Amniotic stem cell (primary cell): Measurements from ENCODE around the gene SS18L1.
A peak's percentile ranks its signal among the peaks of the same experiment; 100 is the strongest.

Experiments
- DNase-seq: peaks from one replicate; lab custom pipeline; 2025; lab: John Stamatoyannopoulos, UW

Gene SS18L1

DNA sequence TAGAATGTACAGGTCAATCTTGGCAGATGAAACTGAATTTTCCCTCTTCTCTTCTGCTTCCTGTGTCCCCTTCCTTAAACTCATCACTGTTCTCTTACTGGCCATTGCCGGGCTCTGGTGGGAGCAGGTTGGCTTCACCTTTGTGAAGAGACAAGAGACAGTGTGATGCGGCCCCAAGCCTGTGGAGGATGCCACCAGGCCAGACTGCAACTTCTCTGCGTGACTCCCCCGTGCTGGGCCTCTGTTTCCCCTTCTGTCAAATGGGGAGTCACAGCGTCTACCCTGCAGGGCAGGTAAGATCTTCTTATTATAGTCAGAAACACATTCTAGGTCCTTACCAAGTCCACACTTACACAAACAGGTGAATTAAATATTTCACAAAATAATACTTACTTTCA is 23.2 kb upstream of the SS18L1 start:
- no peak for DNase-seq

DNA sequence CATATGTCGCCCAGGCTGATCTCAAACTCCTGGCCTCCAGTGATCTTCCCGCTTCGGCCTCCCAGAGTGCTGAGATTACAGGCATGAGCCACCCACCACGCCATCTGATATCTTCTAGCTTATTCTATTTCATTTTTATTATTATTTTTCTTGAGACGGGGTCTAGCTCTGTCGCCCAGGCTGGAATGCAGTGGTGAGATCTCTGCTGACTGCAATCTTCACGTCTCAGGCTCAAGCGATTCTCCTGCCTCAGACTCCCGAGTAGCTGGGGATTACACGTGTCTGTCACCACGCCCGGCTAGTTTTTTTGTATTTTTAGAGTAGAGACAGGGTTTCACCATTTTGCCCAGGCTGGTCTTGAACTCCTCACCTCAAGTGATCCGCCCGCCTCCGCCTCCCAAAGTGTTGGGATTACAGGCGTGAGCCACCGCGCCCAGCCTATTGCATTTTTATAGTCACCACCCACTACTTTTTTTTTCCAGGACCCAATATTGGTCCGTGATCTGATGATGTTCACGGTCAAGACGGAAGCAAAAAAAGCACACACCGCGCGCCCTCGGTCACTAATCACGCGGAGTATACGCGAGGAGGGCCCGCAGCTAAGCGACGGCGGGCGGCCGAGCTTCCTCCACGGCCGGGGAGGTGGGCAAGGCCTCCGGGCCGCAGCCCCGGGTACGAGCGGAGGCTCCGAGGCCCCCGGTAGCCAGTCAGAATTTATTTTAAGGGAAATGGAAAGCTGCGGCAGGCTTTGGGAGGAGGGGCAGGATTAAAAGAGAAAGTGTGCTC is 22.4 kb upstream of the SS18L1 start:
- DNase-seq, result no peak

DNA sequence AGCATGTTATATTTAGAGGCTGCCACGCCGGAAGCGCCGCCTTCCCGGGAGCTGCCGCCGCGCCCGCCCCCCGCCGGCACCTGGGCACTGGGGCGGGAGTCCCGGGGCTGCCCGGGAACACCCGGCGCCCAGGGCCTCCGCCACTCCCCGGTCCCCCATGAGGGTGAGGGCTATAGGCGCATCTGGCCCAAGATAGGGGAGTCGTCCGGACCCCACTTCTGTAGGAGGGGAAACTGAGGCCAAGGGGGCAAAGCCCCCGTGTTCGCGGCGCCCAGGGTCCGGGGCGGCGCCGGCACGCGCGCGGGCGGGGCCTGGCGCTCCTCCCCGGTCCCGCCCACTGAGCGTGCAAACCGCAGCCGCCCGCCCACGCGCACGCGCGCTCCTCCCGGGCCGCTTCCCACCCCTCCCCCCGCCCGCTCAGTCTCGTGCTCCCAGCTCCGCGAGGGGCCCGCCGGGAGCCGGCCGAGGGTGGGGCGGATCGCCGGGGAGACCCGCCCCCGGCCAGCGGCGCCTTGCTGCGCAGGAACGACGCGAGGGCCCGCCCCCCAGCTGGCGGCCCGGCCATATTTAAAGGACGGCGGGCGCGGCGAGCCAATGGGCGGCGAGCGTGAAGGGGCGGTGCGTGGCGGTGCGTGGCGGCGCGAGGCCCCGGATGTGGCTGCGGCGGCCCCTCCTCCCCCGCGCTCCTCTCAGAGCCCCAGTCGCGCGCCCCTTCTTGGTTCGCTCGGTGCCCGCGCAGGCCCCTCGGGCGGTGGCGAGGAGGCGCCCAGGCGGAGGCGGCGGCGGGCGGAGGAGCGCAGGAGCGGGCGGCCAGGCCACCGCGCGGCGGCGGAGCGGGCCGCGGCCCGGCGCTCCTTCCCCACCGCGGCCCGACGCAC is 21.6 kb upstream of the SS18L1 start, which contains the start of gene LSM14B:
LSM14B (plus strand) TSS at position 700 of the 878 bp plus-strand sequence. CDS start 192 bp downstream, outside the sequence.
- peak; percentile 86 for DNase-seq

DNA sequence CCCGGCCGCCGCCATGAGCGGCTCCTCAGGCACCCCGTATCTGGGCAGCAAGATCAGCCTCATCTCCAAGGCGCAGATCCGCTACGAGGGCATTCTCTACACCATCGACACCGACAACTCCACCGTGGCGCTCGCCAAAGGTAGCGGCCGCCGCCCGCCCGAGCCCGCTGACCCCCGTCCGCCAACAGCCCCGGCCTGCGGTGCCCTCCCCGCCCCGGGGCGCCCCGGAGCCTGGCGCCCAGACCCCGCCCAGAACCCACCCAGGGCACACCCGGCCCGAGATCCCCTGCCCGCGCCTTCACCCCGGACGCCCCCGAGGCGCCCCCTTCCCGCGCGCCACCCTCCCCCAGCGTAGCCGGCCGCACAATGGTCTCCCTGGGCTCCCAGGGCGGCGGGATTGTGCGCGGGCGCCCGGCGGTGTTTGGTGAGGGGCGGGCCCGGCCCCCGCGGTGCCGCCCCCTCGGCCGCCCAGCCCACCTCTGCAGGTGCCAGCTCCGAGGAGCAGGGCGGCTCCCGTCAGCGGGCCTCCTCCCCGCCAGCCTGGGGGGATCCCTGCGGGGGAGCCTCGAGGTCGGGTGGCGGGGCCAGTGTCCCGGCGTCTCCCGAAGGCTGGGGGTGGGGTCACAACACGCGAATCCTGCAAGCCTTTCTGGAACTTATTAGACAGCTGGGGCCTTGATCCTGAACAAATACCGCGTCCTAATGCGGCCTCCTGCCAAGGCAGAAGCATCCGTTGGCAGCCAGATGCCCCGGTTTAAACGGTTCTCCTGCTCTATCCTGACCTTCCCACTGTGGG is 20.7 kb upstream of the SS18L1 start:
- DNase-seq, result no peak

DNA sequence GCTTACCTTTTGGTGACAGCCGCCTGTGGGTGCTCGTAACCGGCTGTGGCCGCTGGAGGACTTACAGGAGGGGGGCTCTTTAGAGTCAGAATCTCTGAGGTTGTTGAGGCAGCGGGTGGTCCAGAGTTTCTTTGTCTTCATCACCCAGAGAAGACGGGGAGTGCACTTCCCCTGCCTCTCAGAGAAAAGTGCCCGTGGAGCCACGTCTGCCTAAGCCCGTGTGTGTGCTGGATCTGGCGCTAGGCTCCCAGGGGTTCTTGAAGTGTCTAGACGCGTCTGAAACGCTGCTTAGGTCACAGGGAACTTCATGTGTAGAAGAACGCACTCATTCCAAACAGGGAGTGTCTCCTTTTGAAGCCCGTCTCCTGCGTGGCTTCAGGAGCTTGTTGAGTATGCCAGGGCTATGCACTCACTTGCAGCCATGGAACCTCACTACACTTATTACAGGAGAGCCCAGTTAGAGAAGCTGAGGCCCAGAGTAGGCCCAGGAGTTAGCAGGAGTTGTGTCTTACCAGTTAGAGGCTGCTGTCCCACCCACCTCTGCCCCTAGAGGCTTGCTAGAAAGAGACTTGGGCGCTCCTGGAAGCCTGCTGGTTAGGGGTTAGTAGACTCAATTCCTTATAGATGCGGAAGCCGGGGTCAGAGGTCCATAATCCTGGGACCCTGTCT is 20.0 kb upstream of the SS18L1 start:
- no peak for DNase-seq

DNA sequence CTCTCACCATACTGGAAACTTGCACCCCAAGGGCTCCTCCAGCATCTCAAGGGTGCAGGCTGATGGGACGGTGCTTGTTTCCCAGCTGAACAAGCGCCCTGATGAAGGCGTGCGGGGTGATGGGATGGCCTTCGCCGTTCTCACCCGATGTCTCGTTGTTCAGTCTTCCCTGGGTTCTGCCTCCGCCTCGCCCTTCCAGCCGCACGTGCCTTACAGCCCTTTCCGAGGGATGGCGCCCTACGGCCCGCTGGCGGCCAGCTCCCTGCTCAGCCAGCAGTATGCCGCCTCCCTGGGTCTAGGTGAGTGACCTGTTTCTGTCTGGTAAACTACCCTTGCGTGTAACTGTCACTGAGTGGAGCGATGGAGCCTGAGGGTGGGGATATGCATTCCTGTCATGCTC is 17.4 kb upstream of the SS18L1 start:
- no peak for DNase-seq

DNA sequence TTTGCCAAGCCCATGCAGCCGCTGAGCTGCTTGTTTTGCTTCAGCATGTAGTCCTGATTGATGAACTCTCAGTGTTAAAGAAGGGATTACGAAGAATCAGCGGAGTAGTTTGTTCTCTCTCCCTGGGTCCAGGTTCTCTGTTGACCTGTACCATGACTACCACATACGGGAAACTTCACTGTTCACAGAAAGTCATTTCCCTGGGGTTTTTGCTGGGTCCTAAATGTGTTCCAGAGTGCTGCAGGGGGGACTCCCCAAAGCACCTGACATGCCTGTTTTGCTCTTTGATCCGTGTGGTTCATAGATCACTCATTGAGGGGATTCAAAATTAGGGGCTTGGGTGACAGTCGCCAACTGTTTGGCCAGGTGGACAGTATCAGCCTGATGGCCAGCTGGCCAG is 15.8 kb upstream of the SS18L1 start:
- no peak for DNase-seq

DNA sequence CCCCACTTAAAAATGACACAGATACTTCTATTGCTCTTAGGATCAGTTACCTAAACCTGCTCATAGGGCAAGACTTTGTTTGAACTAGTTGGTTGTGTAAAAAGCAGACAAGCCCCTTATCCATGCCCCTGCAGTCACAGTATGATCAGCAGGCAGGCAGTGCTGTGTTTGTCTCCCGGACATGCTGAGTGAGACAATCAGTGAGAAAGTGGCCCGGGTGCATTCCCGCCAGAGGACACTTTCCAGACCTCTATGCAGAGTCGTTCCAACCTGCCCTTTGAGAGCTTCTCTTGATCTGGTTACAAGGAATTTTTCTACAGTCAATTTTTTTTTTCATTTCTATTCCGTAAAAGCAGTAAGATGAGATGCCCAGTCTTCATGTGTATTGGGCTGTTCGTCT is 15.1 kb upstream of the SS18L1 start:
- no peak for DNase-seq

DNA sequence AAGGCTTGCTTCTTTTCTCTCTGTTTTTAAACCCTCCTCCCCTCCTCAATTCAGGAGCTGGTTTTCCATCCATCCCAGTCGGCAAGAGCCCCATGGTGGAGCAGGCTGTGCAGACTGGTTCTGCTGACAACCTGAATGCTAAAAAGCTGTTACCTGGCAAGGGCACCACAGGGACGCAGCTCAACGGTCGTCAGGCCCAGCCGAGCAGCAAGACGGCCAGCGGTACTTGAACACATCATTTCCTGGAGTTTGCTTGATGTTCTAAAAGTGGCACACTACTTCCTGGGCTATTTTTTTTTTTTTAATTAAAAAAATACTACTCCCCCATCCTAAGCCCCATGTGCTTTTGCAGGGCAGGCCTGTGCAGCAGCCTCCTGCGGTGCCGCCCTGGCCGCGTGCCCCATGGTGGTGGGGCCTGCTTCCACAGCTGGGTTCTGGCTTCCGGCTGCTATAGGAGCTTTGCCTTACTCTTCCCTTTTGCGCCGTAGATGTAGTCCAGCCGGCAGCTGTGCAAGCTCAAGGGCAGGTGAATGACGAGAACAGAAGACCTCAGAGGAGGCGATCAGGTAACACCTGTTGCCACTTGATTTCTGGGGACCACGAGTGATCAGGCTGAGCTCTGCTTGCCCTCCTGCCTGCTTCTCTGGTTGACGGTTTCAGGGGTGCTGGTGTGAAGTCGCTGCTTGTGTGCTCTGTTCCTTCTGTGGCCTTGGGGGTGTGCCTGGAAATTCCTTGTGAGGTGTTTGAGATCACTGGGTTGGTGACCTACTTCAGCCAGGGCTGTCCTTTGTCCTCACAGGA is 13.6 kb upstream of the SS18L1 start:
- DNase-seq, result no peak

DNA sequence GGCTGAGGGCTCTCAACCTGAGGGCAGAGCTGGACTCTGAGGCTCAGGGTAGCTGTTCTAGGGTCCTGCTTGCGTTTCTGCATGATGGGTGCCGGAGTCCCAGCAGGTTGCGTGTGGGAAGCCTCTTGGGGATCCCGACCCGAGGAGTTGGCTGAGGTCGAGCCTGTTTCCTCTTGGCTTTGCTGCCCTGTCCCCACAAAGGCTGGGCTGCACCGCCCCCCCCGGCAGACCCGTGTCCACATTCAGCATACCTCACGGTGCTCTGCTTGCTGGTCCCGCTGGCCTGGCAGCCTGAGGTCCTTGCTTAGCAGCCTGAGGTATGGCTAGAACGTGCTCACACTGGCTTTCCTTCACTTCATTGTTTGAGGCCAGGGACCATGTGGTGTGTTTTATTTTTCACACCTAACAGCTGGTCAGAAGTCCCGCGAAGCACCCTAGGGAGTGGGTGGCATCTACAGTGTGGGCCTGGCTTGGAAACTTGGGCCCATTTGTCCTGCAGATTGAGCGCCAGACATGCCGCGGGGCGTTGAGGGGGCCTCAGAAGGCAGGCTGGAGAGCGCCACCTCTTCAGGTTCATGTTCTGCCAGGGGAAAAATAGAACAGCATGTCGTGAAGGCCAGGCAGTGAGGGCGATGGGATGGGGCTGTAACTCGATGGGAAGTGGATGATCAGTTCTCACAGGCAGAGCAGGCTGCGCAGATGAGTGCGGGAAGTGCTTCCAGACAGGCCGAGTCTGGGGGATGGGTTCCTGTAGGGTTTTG is 11.8 kb upstream of the SS18L1 start:
- DNase-seq, result no peak

DNA sequence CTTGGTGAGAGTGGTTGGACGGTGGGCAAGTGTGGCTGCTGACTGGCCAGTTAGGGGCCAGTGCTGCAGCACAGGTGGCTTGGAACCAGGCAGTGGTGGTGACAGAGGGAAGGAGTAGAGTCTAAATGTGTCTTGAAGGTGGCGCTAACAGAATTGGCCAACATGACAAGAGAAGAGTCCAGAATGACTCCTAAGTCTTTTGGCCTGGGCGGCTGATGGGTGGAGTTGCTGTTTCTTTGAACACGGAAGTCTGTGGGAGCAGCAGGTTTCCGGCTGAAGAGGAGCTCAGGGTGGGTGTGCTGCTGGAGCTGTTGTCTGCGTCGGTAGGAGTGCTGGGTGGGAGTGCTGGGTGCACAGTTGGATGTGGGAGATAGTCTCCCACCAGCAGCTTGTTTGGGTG is 11.1 kb upstream of the SS18L1 start:
- no peak for DNase-seq

DNA sequence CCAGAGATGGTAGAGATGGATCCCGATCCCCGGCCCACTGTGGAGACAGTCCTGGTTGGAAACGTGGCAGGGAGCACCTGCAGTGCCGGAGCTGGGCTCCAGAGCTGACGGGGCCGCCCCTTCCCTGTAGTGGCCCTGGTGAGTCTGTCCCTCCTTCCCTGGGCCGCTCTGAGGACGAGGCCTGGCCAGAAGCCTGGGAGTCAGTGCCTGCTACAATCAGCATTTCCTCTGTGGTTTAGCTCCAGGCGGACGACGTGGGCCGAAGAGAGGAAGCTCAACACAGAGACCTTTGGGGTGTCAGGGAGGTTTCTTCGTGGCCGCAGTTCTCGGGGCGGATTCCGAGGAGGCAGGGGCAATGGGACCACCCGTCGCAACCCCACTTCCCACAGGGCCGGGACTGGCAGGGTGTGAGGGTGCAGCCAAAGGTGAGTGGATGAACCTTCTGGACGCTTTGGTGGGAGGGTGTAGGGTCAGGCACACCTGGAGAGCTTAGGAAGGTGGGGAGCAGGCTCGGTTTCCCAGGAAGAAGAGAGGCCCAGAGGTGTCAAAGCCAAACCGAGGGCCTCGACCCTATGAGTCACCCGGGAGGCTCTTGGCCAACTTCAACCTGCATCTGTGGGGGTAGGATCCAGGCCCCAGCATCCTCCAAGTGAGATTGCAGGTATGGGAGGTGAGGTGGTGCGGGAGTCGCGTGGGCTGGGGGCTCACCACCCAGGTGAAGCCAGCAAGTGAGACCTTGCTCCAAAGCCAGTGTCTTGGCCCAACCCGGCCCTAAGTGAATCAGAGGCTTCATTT is 10.3 kb upstream of the SS18L1 start:
- no peak for DNase-seq

DNA sequence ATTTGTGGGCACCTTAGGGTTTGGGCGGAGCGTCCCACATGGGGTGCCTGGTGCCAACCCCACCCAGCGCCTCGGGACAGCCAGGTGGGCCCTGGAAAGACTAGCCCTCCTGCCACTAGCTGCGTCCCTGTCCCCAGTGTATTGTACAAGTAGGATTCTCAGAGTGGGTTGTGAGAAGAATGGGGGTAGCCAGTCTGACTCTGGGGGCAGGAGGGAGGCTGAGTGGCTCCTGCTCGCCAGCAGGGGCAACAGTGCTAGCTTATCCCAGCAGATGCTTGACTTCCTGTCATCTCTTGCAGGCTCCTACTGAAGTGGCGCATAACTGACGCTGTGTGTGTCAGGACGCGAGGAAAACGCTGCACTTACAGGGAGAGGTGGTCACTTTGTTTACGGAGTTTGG is 9.7 kb upstream of the SS18L1 start:
- DNase-seq, result no peak

DNA sequence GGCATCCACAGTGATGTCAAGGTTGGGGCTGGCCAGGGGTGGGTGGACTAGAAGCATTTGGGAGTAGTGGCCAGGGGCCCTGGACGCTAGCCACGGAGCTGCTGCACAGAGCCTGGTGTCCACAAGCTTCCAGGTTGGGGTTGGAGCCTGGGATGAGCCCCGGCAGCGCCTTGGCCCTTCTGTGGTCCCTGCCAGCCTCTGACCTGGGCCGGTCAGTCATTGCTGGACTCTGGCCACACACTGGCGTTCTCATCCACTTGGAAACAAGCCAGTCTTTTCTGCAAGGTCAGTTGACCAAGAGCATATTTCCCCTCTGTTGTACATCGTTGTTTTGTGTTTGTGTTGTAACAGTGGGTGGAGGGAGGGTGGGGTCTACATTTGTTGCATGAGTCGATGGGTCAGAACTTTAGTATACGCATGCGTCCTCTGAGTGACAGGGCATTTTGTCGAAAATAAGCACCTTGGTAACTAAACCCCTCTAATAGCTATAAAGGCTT is 8.8 kb upstream of the SS18L1 start:
- DNase-seq, result no peak

DNA sequence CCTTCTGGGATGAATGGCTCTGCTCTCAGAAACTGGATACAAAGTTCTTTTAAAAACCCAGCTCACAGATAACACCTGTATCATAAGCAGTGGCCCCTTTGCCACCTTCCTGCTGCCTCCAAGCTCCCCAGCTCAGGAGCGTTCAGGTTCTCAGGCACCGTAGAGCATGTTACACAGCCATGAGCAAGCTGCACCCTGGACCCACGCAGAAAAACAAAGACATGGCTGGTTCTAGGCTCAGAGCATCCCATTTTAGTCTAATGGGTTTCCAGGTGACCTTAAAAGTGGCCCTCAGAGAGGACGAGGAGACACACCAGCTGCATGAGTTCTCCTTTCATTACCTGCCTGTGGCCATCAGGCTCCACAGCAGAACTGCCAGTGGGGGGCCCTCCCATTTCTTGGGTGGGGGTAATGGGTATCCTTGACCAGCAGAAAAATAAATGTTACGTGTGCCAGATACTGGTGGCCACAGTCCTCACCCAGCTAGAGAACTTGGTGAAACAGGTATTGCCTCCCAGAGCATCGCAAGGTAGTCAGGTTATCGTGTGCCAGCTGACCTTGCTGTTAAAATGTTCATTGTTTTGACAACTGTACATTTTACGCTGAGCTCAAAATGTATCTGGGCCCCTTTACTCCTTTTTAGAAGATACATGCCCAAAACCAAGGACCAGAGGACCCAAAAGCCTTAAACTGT is 7.8 kb upstream of the SS18L1 start:
- DNase-seq, result no peak

DNA sequence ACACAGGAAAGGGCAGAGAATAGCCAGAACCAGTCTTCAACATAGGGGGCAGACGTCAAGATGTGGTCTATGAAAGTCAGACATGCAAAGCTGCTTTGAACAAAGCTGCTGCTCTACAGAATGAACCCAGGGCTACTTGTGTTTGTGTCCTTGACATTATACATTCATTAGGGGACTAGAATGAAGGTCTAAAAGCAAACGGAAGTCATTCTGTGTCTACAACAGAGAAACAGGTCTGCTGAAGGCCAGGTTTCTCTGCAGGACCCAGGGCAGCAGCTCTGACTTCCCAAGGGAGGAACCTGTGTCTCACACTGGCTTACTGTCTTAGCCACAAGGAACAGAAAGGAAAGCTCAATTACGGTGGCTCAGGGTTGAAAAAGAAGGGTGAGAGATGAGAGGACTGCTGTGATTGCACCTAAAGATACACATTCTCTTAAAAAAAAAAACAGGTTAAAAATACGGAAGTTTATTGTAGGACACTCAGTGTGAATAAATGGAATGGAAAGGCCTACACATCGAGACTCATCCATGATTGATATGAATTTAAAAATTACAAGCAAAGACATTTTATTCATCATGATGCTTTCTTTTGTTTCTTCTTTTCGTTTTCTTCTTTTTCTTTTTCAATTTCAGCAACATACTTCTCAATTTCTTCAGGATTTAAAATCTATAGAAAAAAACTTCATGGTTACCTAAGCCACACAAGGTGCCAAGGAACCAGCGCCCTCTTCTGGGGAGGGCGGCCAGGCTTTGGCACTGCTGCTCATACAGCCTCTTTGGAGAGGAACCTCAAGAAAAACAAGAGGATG is 7.1 kb upstream of the SS18L1 start:
- DNase-seq, result no peak

DNA sequence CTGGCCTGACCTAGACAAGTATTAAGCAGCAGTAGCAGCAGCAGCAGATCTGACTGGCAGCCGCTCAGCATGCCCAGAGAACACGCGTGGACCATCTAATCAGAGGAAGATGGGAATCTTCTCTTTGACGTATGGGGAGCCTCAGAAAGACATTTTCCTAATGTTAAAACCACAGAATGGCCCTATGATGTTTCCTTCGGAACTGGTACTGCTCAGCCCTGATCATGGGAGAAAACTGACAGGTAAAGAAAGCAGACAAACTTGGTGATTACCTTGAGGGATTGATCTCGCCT is 6.5 kb upstream of the SS18L1 start:
- no peak for DNase-seq
